Activated CD8-positive, alpha-beta memory T cell treated with anti-CD3 and anti-CD28 coated beads, Interleukin-2, amount 50 U/mL, for 4 hours (primary cell): ENCODE data around the gene EMX2.

Experiments used
- DNase-seq: peaks from one replicate; pipeline ENCODE4 v3.0.0-alpha.2; 2020

EMX2 gene

DNA sequence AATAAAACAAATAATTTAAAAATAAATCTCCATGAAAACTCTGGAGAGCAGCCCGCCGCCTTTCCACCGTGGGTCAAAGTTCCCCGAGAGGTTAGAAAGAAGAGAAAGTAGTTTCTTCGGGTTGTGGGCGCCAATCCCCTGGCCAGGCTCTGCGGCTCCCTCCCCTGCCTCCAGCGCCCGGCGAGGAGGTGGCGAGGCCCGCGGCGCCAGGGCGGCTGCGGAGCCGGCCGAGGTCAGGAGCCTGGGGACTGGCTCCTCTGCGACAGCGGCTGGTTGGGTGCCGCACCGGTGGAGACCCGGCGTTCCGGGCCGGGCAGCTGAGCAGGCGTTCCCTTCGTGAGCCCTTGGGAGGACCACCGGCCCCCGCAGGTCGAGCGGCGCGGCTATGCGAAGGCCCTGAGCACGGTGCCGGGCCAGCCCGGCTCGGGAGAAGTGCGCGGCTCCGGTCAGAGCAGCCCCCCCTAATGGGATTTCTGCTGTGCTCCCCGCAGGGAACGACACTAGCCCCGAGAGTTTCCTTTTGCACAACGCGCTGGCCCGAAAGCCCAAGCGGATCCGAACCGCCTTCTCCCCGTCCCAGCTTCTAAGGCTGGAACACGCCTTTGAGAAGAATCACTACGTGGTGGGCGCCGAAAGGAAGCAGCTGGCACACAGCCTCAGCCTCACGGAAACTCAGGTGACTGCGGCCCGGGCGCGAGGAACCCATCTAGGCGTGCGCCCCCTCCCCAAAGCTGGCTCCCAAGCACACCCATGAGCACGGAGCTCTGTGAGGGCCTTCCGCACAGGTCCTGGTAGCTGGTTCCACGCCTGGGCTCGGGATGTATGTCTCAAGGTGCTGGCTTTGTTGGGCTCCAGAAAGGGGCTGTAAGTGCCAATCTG lies 2.8 kb downstream of the EMX2 start:
- DNase-seq, result no peak

DNA sequence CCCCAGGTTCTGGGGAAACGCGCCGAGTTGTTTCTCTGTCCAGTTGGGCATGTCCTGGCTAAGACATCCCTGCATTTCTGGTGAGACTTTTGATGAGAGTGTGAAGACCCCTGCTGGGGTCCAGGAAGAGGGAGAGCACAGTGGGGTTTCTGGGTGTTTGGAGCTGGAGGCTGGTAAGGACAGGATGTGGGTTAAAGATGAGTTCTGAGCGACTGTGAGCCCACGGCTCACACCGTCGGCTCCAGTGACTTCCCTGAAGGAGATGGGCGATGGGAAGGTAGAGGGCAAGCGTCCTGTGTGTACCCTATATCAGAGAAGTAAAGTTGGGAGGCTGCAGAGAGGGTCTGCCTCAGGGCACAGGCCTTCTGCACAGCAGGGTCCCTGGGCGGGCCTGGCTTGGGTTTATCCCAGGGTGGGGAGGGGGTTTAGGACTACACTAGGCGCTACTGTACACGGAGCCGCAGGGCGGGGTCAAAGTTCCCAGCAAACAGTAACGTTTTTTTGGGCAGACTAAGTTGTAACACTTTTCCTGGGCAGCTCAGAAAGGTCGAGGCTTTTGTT lies 3.6 kb downstream of the EMX2 start:
- no peak for DNase-seq

GRCh38 chr10:117546581-117547015 lies 4.1 kb downstream of the EMX2 start:
- DNase-seq, result no peak

GRCh38 chr10:117547016-117547715 lies 4.6 kb downstream of the EMX2 start:
- DNase-seq, result no peak

GRCh38 chr10:117547716-117548668 lies 5.4 kb downstream of the EMX2 start:
- no peak for DNase-seq

DNA sequence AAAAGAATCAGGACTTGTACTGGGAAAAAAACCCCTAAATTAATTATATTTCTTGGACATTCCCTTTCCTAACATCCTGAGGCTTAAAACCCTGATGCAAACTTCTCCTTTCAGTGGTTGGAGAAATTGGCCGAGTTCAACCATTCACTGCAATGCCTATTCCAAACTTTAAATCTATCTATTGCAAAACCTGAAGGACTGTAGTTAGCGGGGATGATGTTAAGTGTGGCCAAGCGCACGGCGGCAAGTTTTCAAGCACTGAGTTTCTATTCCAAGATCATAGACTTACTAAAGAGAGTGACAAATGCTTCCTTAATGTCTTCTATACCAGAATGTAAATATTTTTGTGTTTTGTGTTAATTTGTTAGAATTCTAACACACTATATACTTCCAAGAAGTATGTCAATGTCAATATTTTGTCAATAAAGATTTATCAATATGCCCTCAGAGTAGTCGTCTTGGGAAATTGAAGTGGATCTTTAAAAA lies 6.6 kb downstream of the EMX2 start:
- no peak for DNase-seq

DNA sequence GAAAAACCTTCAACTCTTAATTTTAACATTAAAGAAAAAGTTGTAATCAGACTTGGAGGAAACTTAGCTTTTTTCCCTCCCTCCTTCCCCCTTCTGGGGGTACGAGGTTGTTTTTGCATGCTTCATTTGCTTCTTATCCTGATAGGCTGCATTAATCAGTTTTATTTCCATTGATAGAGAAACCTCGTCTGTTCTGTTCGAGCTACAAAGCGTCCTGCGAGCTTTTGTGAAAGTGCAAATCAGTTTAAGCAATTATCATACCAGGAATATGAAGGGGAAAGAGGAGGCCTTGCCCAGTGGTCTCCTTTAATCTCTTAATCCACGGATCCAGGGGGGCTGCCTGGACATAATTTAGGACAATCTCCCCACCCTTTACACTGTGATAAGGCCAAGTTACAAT lies 7.5 kb downstream of the EMX2 start:
- DNase-seq, result no peak

DNA sequence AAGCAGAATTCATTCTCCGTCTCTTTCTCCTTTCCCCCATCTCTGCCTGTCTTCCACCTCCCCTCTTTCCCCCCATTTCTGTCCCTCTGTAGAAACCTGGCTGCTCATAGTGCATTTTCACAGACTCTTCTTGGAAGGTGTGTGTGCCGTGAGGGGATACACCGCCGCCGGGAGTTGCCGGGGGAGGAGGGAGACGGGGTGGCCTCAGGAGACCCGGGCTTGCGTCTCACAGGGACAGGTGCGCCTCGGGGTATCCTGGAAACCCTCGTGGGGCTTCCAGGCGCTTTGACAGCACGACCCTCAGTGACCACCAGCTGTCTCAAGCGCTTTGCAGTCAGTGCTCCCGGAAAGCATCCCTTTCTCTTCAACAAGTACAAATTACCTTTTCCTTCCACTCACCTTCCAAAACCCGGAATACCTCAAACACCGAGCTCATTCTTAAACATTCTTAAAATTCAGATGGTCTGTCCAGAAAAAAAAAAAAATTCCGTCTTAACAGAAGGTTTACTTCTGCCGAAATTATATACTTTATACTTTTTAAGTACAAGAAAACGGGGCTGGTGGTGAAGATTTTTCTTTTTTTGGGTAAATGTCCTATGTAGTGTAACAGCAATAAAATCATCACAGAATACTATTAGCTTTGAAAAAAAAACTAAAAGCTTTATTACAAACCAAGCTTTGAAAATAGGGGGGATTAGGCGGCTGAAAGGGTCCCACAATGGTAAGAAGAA lies 8.2 kb downstream of the EMX2 start:
- DNase-seq, result no peak

GRCh38 chr10:117551330-117552155 lies 9.0 kb downstream of the EMX2 start:
- no peak for DNase-seq

DNA sequence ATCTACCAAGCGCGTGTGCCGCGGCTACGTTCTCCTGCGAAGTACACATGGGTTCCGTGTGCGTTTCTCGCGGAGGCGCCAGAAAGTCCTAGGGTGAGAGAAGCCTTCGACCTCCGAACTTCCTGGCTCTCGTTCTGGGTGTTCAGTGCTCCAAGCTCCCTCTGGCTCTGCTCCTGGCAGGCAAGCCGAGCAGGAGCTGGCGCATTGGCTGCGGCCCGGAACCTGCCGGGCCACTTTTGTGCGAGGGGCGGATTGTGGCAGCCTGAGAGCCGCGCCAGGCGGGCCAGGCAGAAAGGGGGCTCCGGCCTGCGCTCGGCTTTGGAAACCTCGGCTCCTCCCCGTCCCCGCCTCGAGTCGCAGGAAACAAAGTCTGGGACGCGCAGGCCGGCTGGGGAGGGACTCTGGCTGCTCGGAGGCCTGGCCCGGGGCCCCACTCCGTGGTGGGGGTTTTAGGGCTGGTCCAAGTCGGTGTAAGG lies 9.6 kb downstream of the EMX2 start:
- DNase-seq, result no peak

DNA sequence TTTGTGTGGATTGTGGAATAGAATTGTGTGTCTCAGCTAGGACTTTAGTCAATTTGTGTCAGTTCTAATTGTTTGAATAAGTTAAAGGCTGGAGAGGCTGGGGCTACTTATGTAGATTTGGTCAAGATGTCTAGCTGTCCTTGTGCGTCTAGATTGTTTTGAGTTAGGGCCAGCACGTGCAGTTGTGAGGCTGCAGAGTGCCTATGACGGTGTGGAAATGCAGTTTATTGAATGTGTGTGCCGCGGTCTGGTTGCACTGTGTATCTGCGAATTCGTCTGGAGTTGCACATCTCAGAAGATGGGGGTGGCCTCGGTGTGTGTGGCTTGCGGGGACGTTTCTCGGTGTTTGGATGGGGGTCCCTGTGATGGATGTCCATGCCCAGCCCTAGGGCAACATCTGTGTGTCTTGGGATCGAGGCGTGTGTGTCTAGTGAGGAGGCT lies 10.2 kb downstream of the EMX2 start:
- no peak for DNase-seq

- no peak for DNase-seq
These were observed 10.7 kb downstream of the EMX2 start for GRCh38 chr10:117553142-117553814.

- DNase-seq, result no peak
These were observed 11.2 kb downstream of the EMX2 start for GRCh38 chr10:117553815-117554172.

GRCh38 chr10:117554241-117554814 lies 11.8 kb downstream of the EMX2 start:
- no peak for DNase-seq

DNA sequence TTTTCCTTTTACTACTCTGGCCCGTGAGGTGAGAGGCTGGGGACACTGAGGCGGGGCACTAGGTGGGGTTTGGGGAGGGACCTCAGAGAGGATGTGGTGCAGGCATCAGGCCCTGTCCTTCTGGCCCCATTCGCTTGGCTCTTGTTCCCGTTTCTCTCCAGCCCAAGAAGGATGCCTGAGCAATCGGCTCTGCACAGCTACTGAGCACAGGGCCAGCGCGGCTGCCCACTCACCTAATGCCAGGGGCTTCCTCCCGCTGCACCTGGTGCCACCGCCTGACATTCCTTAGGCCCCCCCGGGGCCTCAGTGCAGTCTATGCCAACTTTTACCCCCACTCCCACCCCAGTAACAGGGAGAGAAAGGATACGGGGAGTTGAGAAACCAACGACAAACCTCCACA lies 12.5 kb downstream of the EMX2 start:
- DNase-seq, result no peak

DNA sequence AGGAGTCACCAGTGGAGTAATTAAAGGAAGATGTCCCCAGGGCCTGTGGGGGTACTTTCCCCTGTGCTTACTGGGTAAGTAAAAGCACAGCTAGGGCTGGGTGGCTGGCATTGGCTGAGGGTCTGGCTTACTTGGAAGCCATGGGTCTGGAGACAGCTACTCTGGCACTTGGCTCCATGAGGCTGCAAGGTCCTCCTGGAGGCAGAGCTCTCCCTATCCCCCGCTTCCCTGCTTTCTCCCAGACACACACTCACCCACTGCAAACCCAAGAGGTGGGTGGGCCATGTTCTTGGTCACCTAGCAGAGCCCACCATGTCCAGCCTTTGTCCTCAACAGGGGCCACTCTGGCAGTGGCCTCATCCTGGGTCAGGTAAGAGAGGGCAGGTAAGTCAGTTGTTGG lies 13.3 kb downstream of the EMX2 start:
- DNase-seq, result no peak

DNA sequence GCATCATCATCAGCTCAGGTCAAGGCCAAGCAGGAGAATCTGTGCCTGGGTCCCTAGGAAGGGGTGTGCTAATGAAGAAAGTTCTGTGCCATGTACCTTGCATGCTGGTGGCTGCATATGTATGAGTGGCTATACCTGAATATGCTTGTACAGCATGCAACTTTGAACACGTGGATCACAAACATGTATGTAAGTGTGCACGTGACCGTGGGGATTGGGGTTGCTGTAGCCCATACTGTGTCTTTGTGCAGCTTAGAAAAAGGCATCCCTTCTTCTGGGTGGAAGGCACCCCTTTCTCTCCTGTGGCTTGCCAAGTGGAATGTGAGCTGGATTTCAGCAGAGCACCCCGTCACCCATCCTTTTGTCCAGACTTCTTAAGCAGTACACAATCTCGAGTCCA lies 13.8 kb downstream of the EMX2 start:
- no peak for DNase-seq

GRCh38 chr10:117559712-117560111 lies 17.2 kb downstream of the EMX2 start:
- no peak for DNase-seq

- no peak for DNase-seq
These were observed 18.4 kb downstream of the EMX2 start for GRCh38 chr10:117560942-117561341.

- DNase-seq, result no peak
These were observed 19.7 kb downstream of the EMX2 start for GRCh38 chr10:117562220-117562619.
